GM12865 (cell line): Measurements from ENCODE around the gene HS3ST4.
A peak's percentile ranks its signal among the peaks of the same experiment; 100 is the strongest.

Source experiments
- DNase-seq: peaks from one replicate; pipeline ENCODE4 v3.0.0; 2010; ENCODE audit warnings: low read depth
- H3K4me3 ChIP-seq: 2 replicates; pipeline ENCODE4 v1.5.1; 2011; ENCODE audit warnings: mild to moderate bottlenecking, low read depth, low read length, control low read depth
- CTCF ChIP-seq: IDR thresholded peaks from 2 replicates; pipeline ENCODE4 v1.5.1; 2011; ENCODE audit warnings: low read length, control low read depth, low read depth, inconsistent platforms; ENCODE audit not compliant: insufficient read depth; ENCODE audit errors: missing control alignments

HS3ST4 gene

GRCh38 chr16:25691519-25692091 lies at the start of gene HS3ST4:
TSS of gene HS3ST4 (plus strand) at chr16:25691959.
- TF ChIP-seq CTCF, result no peak
- DNase-seq, result no peak
- no peak within 1 kb of the TSS for H3K4me3 ChIP-seq

- DNase-seq, result peak; percentile 1
- no peak for TF ChIP-seq CTCF
- H3K4me3 ChIP-seq, result no peak overlapping the region
Measured at GRCh38 chr16:25643633-25644032, 48.1 kb upstream of the HS3ST4 start.

GRCh38 chr16:25656639-25657038 lies 35.1 kb upstream of the HS3ST4 start:
- DNase-seq, result no peak

GRCh38 chr16:25676820-25677219 lies 14.9 kb upstream of the HS3ST4 start:
- DNase-seq, result no peak
- TF ChIP-seq CTCF, result no peak
- no peak overlapping the region for H3K4me3 ChIP-seq

More at GRCh38 chr16:25656639-25657038, 35.1 kb upstream of the HS3ST4 start:
- TF ChIP-seq CTCF, result no peak
- no peak overlapping the region for H3K4me3 ChIP-seq

- DNase-seq, result no peak
- TF ChIP-seq CTCF, result no peak
- no peak overlapping the region for H3K4me3 ChIP-seq
Measured at GRCh38 chr16:25679511-25679910, 12.2 kb upstream of the HS3ST4 start.

GRCh38 chr16:25689137-25689836 lies 2.5 kb upstream of the HS3ST4 start:
- TF ChIP-seq CTCF, result no peak
- DNase-seq, result no peak
- H3K4me3 ChIP-seq, result no peak overlapping the region
